GM08714 (cell line): ENCODE data around the gene LHB.

Source experiments
- H3K4me3 ChIP-seq: fragments of 200-500 bp; sonication (Bioruptor generic); 2 replicates; pipeline ENCODE4 v1.5.1; 2014; ENCODE audit warnings: mild to moderate bottlenecking, low read length, inconsistent platforms
- ZNF274 ChIP-seq: IDR thresholded peaks from 2 replicates; pipeline ENCODE4 v1.6.1; 2012; ENCODE audit warnings: mild to moderate bottlenecking, low read depth, low read length

The LHB gene

GRCh38 chr19:49019242-49019932 lies 2.5 kb upstream of the LHB start:
- H3K4me3 ChIP-seq = peak overlapping the region; percentile 25; the same call in 1 of the 2 replicates
- no peak for TF ChIP-seq ZNF274

- peak overlapping the region; percentile 33; the same call in 1 of the 2 replicates for H3K4me3 ChIP-seq
These were observed 1.7 kb upstream of the LHB start for GRCh38 chr19:49018388-49019241.

- peak overlapping the region; percentile 33; the same call in 1 of the 2 replicates for H3K4me3 ChIP-seq
- TF ChIP-seq ZNF274 = no peak
These were observed 918 bp upstream of the LHB start for GRCh38 chr19:49017666-49018351.

GRCh38 chr19:49016067-49016839 lies 638 bp downstream of the LHB start:
- no peak for TF ChIP-seq ZNF274
- H3K4me3 ChIP-seq = no peak overlapping the region

- no peak for TF ChIP-seq ZNF274
These were observed 2.0 kb downstream of the LHB start for GRCh38 chr19:49014870-49015255.

GRCh38 chr19:49014123-49014869 lies 2.6 kb downstream of the LHB start:
- H3K4me3 ChIP-seq = no peak overlapping the region
- TF ChIP-seq ZNF274 = no peak

More at GRCh38 chr19:49014870-49015255, 2.0 kb downstream of the LHB start:
- H3K4me3 ChIP-seq = no peak overlapping the region

GRCh38 chr19:49011194-49011593 lies 5.7 kb downstream of the LHB start:
- no peak overlapping the region for H3K4me3 ChIP-seq
- no peak for TF ChIP-seq ZNF274

GRCh38 chr19:49010453-49010852 lies 6.4 kb downstream of the LHB start:
- H3K4me3 ChIP-seq = no peak overlapping the region
- TF ChIP-seq ZNF274 = no peak

GRCh38 chr19:49009828-49010227 lies 7.1 kb downstream of the LHB start:
- TF ChIP-seq ZNF274 = no peak
- no peak overlapping the region for H3K4me3 ChIP-seq

- no peak overlapping the region for H3K4me3 ChIP-seq
These were observed 10.0 kb downstream of the LHB start for GRCh38 chr19:49006905-49007304.

GRCh38 chr19:49004964-49005614 lies 11.8 kb downstream of the LHB start:
- no peak for TF ChIP-seq ZNF274
- H3K4me3 ChIP-seq = no peak overlapping the region

More at GRCh38 chr19:49006905-49007304, 10.0 kb downstream of the LHB start:
- no peak for TF ChIP-seq ZNF274

- no peak for TF ChIP-seq ZNF274
- no peak overlapping the region for H3K4me3 ChIP-seq
These were observed 12.8 kb downstream of the LHB start for GRCh38 chr19:49004133-49004532.
